ENCODE measurements around the gene CNKSR3.

DNA sequence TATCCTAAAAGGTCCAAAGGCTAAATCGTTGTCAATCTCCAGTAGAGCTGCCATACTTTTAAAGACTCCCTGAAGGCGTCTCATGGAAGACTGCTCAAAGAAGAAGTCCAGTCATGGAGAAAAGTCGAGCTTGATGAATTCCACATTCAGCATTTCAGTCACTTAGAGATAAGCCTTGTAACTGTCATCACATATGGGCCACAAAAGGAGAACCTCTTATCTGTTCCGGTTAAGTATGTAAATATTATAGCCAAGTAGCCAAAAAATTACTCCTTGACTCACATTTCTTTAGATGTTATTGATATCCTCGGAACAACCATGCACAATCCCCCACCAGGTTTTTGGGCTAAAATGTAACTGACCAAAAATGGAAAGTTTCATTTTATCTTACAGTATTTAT is 9.8 kb upstream of the CNKSR3 start:
- TF ChIP-seq, protein P1, sequence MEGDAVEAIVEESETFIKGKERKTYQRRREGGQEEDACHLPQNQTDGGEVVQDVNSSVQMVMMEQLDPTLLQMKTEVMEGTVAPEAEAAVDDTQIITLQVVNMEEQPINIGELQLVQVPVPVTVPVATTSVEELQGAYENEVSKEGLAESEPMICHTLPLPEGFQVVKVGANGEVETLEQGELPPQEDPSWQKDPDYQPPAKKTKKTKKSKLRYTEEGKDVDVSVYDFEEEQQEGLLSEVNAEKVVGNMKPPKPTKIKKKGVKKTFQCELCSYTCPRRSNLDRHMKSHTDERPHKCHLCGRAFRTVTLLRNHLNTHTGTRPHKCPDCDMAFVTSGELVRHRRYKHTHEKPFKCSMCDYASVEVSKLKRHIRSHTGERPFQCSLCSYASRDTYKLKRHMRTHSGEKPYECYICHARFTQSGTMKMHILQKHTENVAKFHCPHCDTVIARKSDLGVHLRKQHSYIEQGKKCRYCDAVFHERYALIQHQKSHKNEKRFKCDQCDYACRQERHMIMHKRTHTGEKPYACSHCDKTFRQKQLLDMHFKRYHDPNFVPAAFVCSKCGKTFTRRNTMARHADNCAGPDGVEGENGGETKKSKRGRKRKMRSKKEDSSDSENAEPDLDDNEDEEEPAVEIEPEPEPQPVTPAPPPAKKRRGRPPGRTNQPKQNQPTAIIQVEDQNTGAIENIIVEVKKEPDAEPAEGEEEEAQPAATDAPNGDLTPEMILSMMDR (conservative IDR thresholded peaks at IDR 0.05; ENCODE audit: low read depth, low read length), result no peak
- TF ChIP-seq EZH2 (IDR thresholded peaks at IDR 0.05; ENCODE audit: borderline replicate concordance, low read depth, low read length, poor library complexity, severe bottlenecking), result no peak
